Stimulated activated naive B cell treated with anti-CD40 and anti-IgM and Interleukin-4, amounts not matched to agents 10 μg/mL and 1 μg/mL and 100 μg/mL, for 72 hours (primary cell): Measurements from ENCODE around the gene AK8.
A peak's percentile ranks its signal among the peaks of the same experiment; 100 is the strongest.
"Not testable (repeated sequence)": the region's sequence is repeated elsewhere in the genome, so short reads cannot be mapped to it uniquely, and the experiment has no call there.

Experiments
- ATAC-seq, 2 donors: fragments of 150-1000 bp; cut with Tn5 transposase; replicated peaks; 2 replicates each; pipeline ENCODE4 v1.10.0; 2021; ENCODE audit warnings: moderate library complexity in 1 of 2
- DNase-seq: peaks from one replicate; pipeline ENCODE4 v3.0.0; 2021
- H3K27ac Mint-ChIP-seq: one replicate; pipeline ENCODE4 v1.8.0; 2022; ENCODE audit warnings: mild to moderate bottlenecking, mixed read lengths
- H3K27me3 Mint-ChIP-seq, 2 donors: one replicate each; pipeline ENCODE4 v1.8.0; 2022; ENCODE audit warnings: mixed read lengths in 2 of 2
- H3K36me3 Mint-ChIP-seq, 2 donors: one replicate each; pipeline ENCODE4 v1.8.0; 2022; ENCODE audit warnings: mixed read lengths in 2 of 2, mild to moderate bottlenecking in 1 of 2
- H3K4me1 Mint-ChIP-seq, 2 donors: one replicate each; pipeline ENCODE4 v1.8.0; 2022; ENCODE audit warnings: mixed read lengths in 2 of 2, mild to moderate bottlenecking in 1 of 2
- H3K4me3 Mint-ChIP-seq, 2 donors: one replicate each; pipeline ENCODE4 v1.8.0; 2022; ENCODE audit warnings: mild to moderate bottlenecking in 2 of 2, mixed read lengths in 2 of 2, moderate library complexity in 1 of 2
- H3K9me3 Mint-ChIP-seq, 2 donors: one replicate each; pipeline ENCODE4 v1.8.0; 2022; ENCODE audit warnings: mixed read lengths in 2 of 2, mild to moderate bottlenecking in 1 of 2

Gene AK8

GRCh38 chr9:132780230-132781007 is 97.7 kb downstream of the AK8 start:
- Mint-ChIP-seq H3K4me1 (peaks cover 11 to 13% of the 10 kb centered on the region in 2 donors), H3K27ac (no peak overlapping the region), H3K27me3 (peaks cover 24 to 34% of the 10 kb centered on the region in 2 donors), H3K9me3 (no peaks in the 10 kb centered on the region), H3K4me3 (peak overlapping the region in 1 of 2 donors; percentile 10), H3K36me3 (no peaks in the 10 kb centered on the region)
- DNase-seq, result no peak
- ATAC-seq, result peak; percentile 79 to 80

GRCh38 chr9:132776891-132777290 is 101.2 kb downstream of the AK8 start:
- peaks cover 4 to 13% of the 10 kb centered on the region in 2 donors for H3K36me3 Mint-ChIP-seq
- H3K9me3 Mint-ChIP-seq, result peaks cover 4 to 9% of the 10 kb centered on the region in 2 donors
- H3K27ac Mint-ChIP-seq, result no peak overlapping the region
- H3K27me3 Mint-ChIP-seq, result peaks cover 17 to 18% of the 10 kb centered on the region in 2 donors
- DNase-seq (no peak), ATAC-seq (no peak)
- peaks cover 13 to 21% of the 10 kb centered on the region in 2 donors for H3K4me1 Mint-ChIP-seq
- no peak overlapping the region for H3K4me3 Mint-ChIP-seq

GRCh38 chr9:132776268-132776667 is 101.8 kb downstream of the AK8 start:
- Mint-ChIP-seq H3K36me3 (peaks cover 10 to 19% of the 10 kb centered on the region in 2 donors), H3K27ac (no peak overlapping the region), H3K27me3 (peaks cover 13 to 15% of the 10 kb centered on the region in 2 donors), H3K4me1 (peaks cover 13 to 24% of the 10 kb centered on the region in 2 donors), H3K4me3 (no peak overlapping the region), H3K9me3 (peaks cover 8 to 9% of the 10 kb centered on the region in 2 donors)
- ATAC-seq, result no peak
- DNase-seq, result no peak

GRCh38 chr9:132775720-132776119 is 102.4 kb downstream of the AK8 start:
- H3K36me3 Mint-ChIP-seq, result peaks cover 10 to 19% of the 10 kb centered on the region in 2 donors
- no peak overlapping the region for H3K27ac Mint-ChIP-seq
- peaks cover 8 to 9% of the 10 kb centered on the region in 2 donors for H3K9me3 Mint-ChIP-seq
- ATAC-seq, result no peak
- H3K4me1 Mint-ChIP-seq, result peaks cover 11 to 23% of the 10 kb centered on the region in 2 donors
- DNase-seq, result no peak
- H3K27me3 Mint-ChIP-seq, result peaks cover 12 to 15% of the 10 kb centered on the region in 2 donors
- no peak overlapping the region for H3K4me3 Mint-ChIP-seq

GRCh38 chr9:132774886-132775285 is 103.2 kb downstream of the AK8 start:
- Mint-ChIP-seq H3K27ac (no peak overlapping the region), H3K4me3 (no peak overlapping the region), H3K9me3 (peaks cover 8 to 9% of the 10 kb centered on the region in 2 donors)

GRCh38 chr9:132773764-132774339 is 104.2 kb downstream of the AK8 start:
- ATAC-seq (no peak), DNase-seq (no peak)
- Mint-ChIP-seq H3K4me1 (peaks cover 7 to 14% of the 10 kb centered on the region in 2 donors), H3K36me3 (peaks cover 12 to 22% of the 10 kb centered on the region in 2 donors), H3K4me3 (no peak overlapping the region), H3K27ac (no peak overlapping the region), H3K9me3 (peaks cover 8 to 9% of the 10 kb centered on the region in 2 donors), H3K27me3 (peaks cover 0 to 6% of the 10 kb centered on the region in 2 donors)

More at GRCh38 chr9:132774886-132775285, 103.2 kb downstream of the AK8 start:
- Mint-ChIP-seq H3K36me3 (peaks cover 12 to 21% of the 10 kb centered on the region in 2 donors), H3K27me3 (peaks cover 6 to 12% of the 10 kb centered on the region in 2 donors), H3K4me1 (peaks cover 3 to 14% of the 10 kb centered on the region in 2 donors)
- DNase-seq (no peak), ATAC-seq (no peak)

- ATAC-seq, result no peak
- Mint-ChIP-seq H3K27me3 (peaks cover 0 to 6% of the 10 kb centered on the region in 2 donors), H3K9me3 (peaks cover 8 to 9% of the 10 kb centered on the region in 2 donors), H3K27ac (no peak overlapping the region), H3K4me1 (peaks cover 12 to 14% of the 10 kb centered on the region in 2 donors), H3K36me3 (peaks cover 12 to 22% of the 10 kb centered on the region in 2 donors), H3K4me3 (no peak overlapping the region)
- no peak for DNase-seq
Observed at GRCh38 chr9:132773093-132773492, 105.0 kb downstream of the AK8 start.

- Mint-ChIP-seq H3K4me1 (peaks cover 12 to 14% of the 10 kb centered on the region in 2 donors), H3K36me3 (peaks cover 12 to 22% of the 10 kb centered on the region in 2 donors)
- not testable (repeated sequence) for DNase-seq, H3K9me3 Mint-ChIP-seq, ATAC-seq, H3K4me3 Mint-ChIP-seq, H3K27me3 Mint-ChIP-seq, H3K27ac Mint-ChIP-seq
Observed at GRCh38 chr9:132771752-132772151, 106.3 kb downstream of the AK8 start.

- Mint-ChIP-seq H3K36me3 (peaks cover 12 to 22% of the 10 kb centered on the region in 2 donors), H3K27me3 (no peaks in the 10 kb centered on the region), H3K27ac (peak overlapping the region; percentile 98), H3K4me1 (peaks cover 12 to 14% of the 10 kb centered on the region in 2 donors), H3K9me3 (peaks cover 8 to 9% of the 10 kb centered on the region in 2 donors), H3K4me3 (peak overlapping the region; percentile 98 to 99)
- DNase-seq, result no peak
- no peak for ATAC-seq
Observed at GRCh38 chr9:132770770-132771310, 107.2 kb downstream of the AK8 start.

GRCh38 chr9:132769906-132770769 is 107.9 kb downstream of the AK8 start:
- peaks cover 12 to 22% of the 10 kb centered on the region in 2 donors for H3K36me3 Mint-ChIP-seq
- peak overlapping the region; percentile 98 to 99 for H3K4me3 Mint-ChIP-seq
- ATAC-seq (peak; percentile 77 to 78), DNase-seq (peak; percentile 55)
- peaks cover 8 to 9% of the 10 kb centered on the region in 2 donors for H3K9me3 Mint-ChIP-seq
- peaks cover 12 to 14% of the 10 kb centered on the region in 2 donors for H3K4me1 Mint-ChIP-seq
- no peaks in the 10 kb centered on the region for H3K27me3 Mint-ChIP-seq
- peak overlapping the region; percentile 98 for H3K27ac Mint-ChIP-seq

GRCh38 chr9:132768932-132769905 is 108.9 kb downstream of the AK8 start:
- Mint-ChIP-seq H3K9me3 (peaks cover 8 to 9% of the 10 kb centered on the region in 2 donors), H3K27me3 (no peaks in the 10 kb centered on the region), H3K4me3 (peak overlapping the region; percentile 98 to 99), H3K27ac (peak overlapping the region; percentile 98), H3K36me3 (peaks cover 12 to 22% of the 10 kb centered on the region in 2 donors), H3K4me1 (peaks cover 12 to 14% of the 10 kb centered on the region in 2 donors)
- peak; percentile 68 to 76 for ATAC-seq
- peak; percentile 49 for DNase-seq

- H3K27me3 Mint-ChIP-seq, result peaks cover 4 to 24% of the 10 kb centered on the region in 2 donors
- H3K9me3 Mint-ChIP-seq, result no peaks in the 10 kb centered on the region
- peaks cover 0 to 2% of the 10 kb centered on the region in 2 donors for H3K4me1 Mint-ChIP-seq
- no peak for DNase-seq
- H3K27ac Mint-ChIP-seq, result no peak overlapping the region
- no peak for ATAC-seq
- no peak overlapping the region for H3K4me3 Mint-ChIP-seq
- H3K36me3 Mint-ChIP-seq, result no peaks in the 10 kb centered on the region
Observed at GRCh38 chr9:132763574-132763973, 114.5 kb downstream of the AK8 start.

- H3K4me1 Mint-ChIP-seq, result no peaks in the 10 kb centered on the region
- H3K36me3 Mint-ChIP-seq, result no peaks in the 10 kb centered on the region
- peaks cover 4 to 24% of the 10 kb centered on the region in 2 donors for H3K27me3 Mint-ChIP-seq
- ATAC-seq (no peak), DNase-seq (no peak)
- H3K27ac Mint-ChIP-seq, result no peak overlapping the region
- no peaks in the 10 kb centered on the region for H3K9me3 Mint-ChIP-seq
- no peak overlapping the region for H3K4me3 Mint-ChIP-seq
Observed at GRCh38 chr9:132762896-132763295, 115.2 kb downstream of the AK8 start.
